NCI-H1417 (cell line): ENCODE data around the gene DSCAML1.

ENCODE experiments used
- DNase-seq, 3 experiments: peaks; one replicate each; lab custom pipeline; 2025; lab: John Stamatoyannopoulos, UW

The DSCAML1 gene

DNA sequence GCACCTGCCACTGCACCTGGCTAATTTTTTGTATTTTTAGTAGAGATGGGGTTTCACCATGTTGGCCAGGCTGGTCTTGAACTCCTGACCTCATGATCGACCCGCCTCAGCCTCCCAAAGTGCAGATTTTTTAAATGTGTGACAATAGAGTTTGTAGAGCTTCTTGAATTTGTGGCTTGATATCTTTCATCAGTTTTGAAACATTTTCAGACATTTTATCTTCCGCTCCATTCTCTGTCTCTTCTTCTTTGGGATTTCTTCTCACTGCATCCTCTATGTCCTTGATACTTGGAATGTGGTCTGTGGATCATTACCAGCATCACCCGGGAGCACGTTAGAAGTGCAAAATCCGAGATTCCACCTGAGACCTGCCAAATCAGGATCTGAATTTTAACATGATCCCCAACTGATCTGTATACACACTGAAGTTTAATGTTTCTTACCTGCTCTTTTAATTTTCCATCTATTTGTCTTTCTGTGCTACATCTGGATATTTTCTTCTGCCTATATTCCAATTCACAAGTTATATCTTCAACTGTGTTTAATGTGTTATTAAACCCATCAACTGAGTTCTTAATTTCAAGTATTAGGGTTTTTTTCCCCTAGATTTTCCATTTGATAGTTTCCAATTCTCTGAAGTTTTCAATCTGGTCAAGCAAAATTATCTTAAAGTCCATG lies 343.0 kb downstream of the DSCAML1 start:
- DNase-seq = no peak

GRCh38 chr11:117449111-117449693 lies 347.8 kb downstream of the DSCAML1 start:
- DNase-seq = no peak

- peak in 2 of 3 experiments; percentile 33 to 70 for DNase-seq
These were observed 352.0 kb downstream of the DSCAML1 start for GRCh38 chr11:117444711-117445658.

GRCh38 chr11:117444256-117444655 lies 352.8 kb downstream of the DSCAML1 start:
- peak in 2 of 3 experiments; percentile 52 to 73 for DNase-seq

- peak; percentile 56 to 85 (median 75) for DNase-seq
These were observed 353.5 kb downstream of the DSCAML1 start for GRCh38 chr11:117443266-117444186.

DNA sequence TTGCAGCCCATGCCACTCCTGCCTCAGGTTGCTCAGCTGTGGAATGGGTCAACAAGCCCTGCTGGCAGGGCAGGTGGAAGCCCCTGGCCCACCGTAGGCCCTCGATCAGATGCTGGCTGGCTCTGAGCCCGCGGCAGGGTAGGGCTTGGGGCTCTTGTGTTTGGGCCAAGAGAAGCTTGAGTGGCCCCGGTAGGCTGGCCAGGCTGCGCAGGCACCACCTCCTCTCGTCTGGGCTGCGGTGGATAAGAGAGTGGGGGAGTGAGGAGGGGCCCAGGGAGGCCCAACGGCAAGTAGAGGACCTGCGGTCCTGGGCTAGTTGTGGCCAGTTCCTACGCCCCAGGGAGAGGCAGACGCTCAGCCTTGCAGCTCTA lies 354.2 kb downstream of the DSCAML1 start:
- DNase-seq = peak in 1 of 3 experiments; percentile 26

- DNase-seq = no peak
These were observed 354.8 kb downstream of the DSCAML1 start for GRCh38 chr11:117442049-117442868.

DNA sequence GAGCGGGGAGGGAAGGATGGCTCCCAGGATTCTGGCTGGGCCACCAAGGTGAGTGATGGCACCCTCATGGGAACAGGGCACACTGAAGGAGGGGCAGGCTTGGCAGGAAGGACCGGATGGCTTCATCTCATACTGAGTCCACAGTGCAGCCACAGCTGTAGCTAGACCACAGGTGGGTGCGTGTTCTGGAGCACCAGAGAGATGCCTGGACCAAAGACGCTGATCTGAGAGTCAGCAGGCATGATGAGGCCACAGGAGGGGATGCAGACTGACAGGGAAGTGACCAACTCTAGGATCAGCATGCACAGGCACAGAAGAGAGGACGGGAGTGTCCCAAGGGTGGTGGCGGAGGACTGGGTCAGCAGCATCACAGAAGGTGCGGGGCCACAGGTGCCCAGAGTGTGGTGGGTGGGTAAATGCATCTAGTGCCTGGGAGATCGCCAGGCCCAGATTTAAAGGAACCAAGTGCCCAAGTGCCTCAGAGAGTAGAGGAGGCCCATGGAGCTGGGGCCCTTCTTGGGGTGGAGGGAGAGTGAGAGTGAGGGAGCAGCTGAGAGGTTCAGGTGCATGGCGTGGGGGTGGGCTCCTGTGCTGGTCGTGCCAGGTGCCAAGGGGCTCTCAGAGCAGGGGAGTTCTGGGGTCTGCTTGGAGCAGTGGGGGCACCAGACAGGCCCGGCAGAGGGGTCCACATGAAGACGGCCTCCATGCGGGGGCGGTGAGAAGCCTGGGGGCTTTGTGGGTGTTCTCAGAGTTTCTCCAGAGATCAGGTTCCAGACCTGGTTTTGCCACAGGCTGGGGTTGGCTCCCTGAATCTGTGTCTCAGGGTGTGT lies 355.7 kb downstream of the DSCAML1 start:
- no peak for DNase-seq

DNA sequence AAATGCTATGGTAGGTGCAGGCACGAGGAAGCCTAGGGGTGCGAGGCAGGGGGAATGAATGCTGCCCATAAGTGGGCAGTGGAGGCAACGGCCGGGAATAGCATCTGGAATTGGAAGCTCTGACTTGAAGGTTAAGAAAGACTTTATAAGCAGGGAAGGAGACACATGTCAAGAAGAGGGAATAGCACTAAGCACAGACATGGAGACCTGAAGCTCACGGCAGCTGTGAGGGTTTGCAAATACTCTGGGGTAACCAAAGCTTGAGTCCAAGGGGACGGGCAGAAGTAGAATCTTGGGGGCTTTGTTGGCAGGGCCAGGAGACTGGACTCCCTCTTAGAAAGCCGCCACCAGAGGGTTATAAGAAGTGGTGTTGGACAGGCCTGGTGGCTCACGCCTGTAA lies 356.8 kb downstream of the DSCAML1 start:
- no peak for DNase-seq

DNA sequence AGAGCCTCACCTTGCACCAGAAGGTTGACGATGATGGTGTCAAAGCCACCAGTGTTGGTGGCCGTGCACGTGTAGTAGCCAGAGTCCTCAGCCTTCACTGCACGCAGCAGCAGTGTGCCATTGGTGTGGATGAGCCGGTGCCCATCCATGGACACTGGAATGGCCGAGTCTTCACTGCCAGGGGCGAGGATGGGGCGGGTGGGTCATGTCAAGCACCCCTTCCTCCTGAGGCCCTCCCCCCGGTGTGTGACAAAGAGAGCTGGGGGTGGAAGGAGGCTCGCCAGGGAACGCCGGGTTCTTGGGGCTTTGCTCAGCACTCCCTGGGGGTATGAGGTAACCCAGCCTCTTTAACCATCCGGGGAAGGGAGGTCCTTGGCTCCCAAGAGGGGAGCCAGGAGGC lies 357.8 kb downstream of the DSCAML1 start:
- DNase-seq = no peak

GRCh38 chr11:117438371-117439000 lies 358.5 kb downstream of the DSCAML1 start:
- no peak for DNase-seq

DNA sequence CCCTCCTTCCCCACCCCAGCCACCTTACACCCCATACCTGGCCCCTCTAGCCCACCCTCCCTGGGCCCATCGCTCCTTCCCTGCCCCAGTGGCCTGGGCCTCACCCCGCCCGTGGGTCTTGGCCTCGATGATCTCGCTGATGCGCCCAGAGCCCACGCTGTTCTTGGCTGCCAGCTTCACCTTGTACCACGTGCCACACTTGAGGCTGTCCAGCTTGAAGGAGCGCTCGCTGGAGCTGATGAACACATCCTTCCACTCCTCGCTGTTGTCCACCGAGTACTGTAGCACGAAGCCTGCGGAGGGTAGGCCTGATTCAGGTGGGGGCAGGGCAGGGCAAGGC lies 359.3 kb downstream of the DSCAML1 start:
- DNase-seq = no peak

DNA sequence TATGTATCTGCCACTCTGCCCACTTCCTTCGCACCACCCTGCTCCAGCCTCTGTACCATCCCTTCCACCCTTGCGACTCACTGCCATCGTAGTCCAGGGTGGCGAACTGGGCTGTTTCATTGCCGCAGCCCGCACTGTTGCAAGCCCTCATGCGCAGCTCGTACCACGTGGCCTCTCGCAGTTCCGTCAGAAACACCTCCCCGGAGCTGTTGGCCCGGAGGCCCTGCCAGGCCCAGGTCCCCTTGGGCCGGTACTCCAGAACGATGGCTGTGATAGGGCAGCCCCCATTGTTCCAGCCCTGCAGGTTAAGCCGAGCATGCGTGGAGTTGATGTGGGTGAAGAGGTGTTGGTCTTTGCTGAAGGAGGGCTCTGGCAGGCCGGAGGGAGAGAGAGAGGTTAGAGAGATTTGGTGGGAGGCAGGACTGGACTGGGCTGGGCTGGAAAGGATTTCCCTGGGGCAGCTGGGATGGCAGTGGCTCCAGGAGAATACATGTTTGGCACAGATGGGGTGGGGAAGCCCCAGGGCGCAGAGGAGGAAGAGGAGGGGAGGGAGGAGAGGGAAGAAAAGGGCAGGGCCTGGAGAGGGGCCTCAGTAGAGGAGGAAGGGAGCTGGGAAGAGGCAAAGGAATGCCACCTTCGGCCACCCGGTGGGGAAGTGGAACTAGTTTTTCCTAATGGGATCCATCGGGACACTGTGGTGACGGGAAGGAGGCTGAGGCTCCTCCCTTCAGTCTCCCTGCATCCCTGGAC lies 359.8 kb downstream of the DSCAML1 start:
- DNase-seq = no peak

- DNase-seq = no peak
These were observed 361.7 kb downstream of the DSCAML1 start for GRCh38 chr11:117435326-117435725.

GRCh38 chr11:117434481-117434880 lies 362.5 kb downstream of the DSCAML1 start:
- no peak for DNase-seq

DNA sequence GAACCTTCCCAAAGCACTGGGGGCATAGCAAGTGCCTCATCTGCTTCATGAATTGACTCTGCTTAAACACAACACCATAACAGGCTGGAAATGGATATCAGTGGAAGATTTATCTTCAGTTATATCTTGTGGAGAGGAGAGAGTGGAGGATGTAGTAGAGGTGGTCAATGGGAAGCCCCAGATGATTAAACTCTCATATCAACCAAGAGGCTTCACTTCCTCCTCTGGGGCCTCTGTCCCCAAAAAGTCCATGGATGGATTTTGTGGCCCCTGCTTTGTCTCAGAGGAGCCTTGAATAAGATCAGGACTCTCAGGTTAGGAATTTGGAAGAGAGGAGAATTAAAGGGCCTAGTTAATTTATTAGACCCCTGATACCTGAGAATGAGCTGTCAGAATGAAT lies 363.3 kb downstream of the DSCAML1 start:
- no peak for DNase-seq

DNA sequence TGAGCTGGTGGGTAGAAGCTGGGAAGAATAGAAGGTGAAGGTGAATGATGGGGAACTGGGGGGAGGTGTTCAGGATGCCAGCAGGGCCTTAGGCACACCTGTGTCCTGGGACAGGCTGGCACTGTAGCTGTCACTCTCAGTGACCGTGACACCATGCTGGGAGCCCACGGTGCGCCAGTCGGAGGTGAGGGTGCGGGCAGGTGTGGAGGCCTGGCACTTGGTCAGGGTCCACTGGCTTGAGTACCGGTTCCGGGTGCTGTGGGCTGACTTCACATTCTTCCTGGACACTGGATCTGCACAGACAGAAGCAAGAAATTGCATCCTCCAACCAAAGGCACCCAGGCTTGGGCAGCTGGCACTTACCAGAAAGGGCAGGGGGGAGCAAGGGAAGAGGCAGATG lies 365.6 kb downstream of the DSCAML1 start:
- no peak for DNase-seq

GRCh38 chr11:117430293-117430955 lies 366.6 kb downstream of the DSCAML1 start:
- DNase-seq = no peak
